SU-DHL-6 (cell line): ENCODE data around the gene BRIP1.

Source experiments
- H2AFZ ChIP-seq: fragments of 200-600 bp; sonication (generic); 2 replicates; pipeline ENCODE4 v1.6.1; 2014; ENCODE audit warnings: low read depth, mild to moderate bottlenecking, moderate library complexity, mixed read lengths, antibody characterized with exemption, low read length; ENCODE audit not compliant: severe bottlenecking
- H3F3A ChIP-seq: fragments of 200-600 bp; shearing (Covaris generic); 2 replicates; pipeline ENCODE4 v1.6.0; 2016; ENCODE audit warnings: antibody characterized with exemption, mild to moderate bottlenecking; ENCODE audit not compliant: insufficient read depth
- H3K27ac ChIP-seq: fragments of 200-600 bp; sonication (generic); 2 replicates; pipeline ENCODE4 v1.5.1; 2016; ENCODE audit warnings: low read depth, mild to moderate bottlenecking, low read length, moderate library complexity, mixed read lengths
- H3K27me3 ChIP-seq: fragments of 200-600 bp; sonication (generic), shearing (Covaris generic); 2 replicates; pipeline ENCODE4 v1.6.0; 2014; ENCODE audit warnings: mild to moderate bottlenecking, low read length
- H3K36me3 ChIP-seq: fragments of 200-600 bp; sonication (generic); 2 replicates; pipeline ENCODE4 v1.6.1; 2014; ENCODE audit warnings: mild to moderate bottlenecking, low read length, mixed read lengths
- H3K4me2 ChIP-seq: fragments of 300-600, 200-600 bp; shearing (Covaris generic), sonication (generic); 2 replicates; pipeline ENCODE4 v1.6.0; 2014; ENCODE audit warnings: low read length, low read depth, mild to moderate bottlenecking; ENCODE audit not compliant: poor library complexity, severe bottlenecking
- H3K4me3 ChIP-seq: fragments of 200-600 bp; sonication (generic); 2 replicates; pipeline ENCODE4 v1.5.1; 2014; ENCODE audit warnings: antibody characterized with exemption, low read length, mild to moderate bottlenecking, mixed read lengths; ENCODE audit not compliant: insufficient read depth, poor library complexity, severe bottlenecking
- H3K79me2 ChIP-seq: fragments of 200-600 bp; sonication (generic); 2 replicates; pipeline ENCODE4 v1.6.1; 2014; ENCODE audit warnings: mild to moderate bottlenecking, low read length, moderate library complexity; ENCODE audit not compliant: insufficient read depth
- H3K9ac ChIP-seq: fragments of 200-600 bp; sonication (generic); 2 replicates; pipeline ENCODE4 v1.7.0; 2014; ENCODE audit warnings: mild to moderate bottlenecking, low read length
- H3K9me2 ChIP-seq: fragments of 200-600 bp; sonication (generic); replicated peaks from 2 replicates; pipeline ENCODE4 v1.6.1; 2014; ENCODE audit warnings: low read length; ENCODE audit not compliant: insufficient read depth
- H3K9me3 ChIP-seq: fragments of 200-600 bp; sonication (generic); 2 replicates; pipeline ENCODE4 v1.6.1; 2014; ENCODE audit warnings: low read length, mixed read lengths; ENCODE audit not compliant: insufficient read depth
- H4K20me1 ChIP-seq: fragments of 200-600 bp; sonication (generic); 2 replicates; pipeline ENCODE4 v1.6.1; 2014; ENCODE audit warnings: low read depth, mild to moderate bottlenecking, antibody characterized with exemption, low read length, moderate library complexity, mixed read lengths
- EZH2phosphoT487 ChIP-seq: fragments of 200-600 bp; sonication (generic), shearing (Covaris generic); conservative IDR thresholded peaks from 2 replicates; pipeline ENCODE4 v1.6.1; 2018; ENCODE audit warnings: mild to moderate bottlenecking, antibody characterized with exemption, low read length, moderate library complexity, mixed read lengths
- TF ChIP-seq, protein P1 (sequence below): fragments of 200-600 bp; sonication (generic); IDR thresholded peaks from one replicate; pipeline ENCODE4 v1.5.1; 2017; ENCODE audit warnings: antibody characterized with exemption, mild to moderate bottlenecking, low read length, moderate library complexity; ENCODE audit not compliant: insufficient read depth, poor library complexity, severe bottlenecking

Gene BRIP1

DNA sequence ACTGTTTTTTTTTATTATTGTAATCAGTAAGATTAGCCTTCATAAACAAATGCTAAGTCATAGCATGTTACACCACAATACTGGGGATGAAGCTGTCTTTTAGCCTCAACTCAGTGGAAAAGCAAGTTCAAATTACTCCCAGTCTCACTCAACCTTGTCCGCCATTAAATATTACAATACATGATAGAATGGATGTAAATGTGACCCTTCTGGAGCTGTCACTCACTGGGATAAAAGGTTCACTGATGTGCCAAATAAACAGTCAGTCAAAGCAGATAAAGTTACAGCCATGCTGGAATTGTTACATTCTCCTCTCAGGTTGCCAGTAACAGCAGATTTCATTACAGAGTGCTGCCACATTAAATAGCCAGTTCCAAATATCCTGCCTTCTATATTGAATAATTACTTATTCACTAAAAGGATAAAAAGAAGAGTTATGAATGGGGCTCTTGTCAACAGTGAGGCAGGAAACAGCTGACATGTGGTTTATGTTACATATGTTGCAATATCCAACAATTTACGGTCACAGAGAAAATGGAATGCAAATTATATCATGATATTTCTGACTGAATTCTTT is 53.4 kb downstream of the BRIP1 start:
- Histone ChIP-seq H2AFZ (no peak overlapping the region), H3K27ac (no peak overlapping the region), H3K4me2 (no peak overlapping the region), H3F3A (no peaks in the 10 kb centered on the region; the same call in 1 of the 2 replicates), H3K9me2 (no peaks in the 10 kb centered on the region), H3K9ac (no peak overlapping the region), H3K4me3 (no peak overlapping the region), H3K9me3 (no peaks in the 10 kb centered on the region), H4K20me1 (no peaks in the 10 kb centered on the region; the same call in 1 of the 2 replicates), H3K36me3 (peaks cover 47% of the 10 kb centered on the region; the same call in 1 of the 2 replicates), H3K79me2 (no peaks in the 10 kb centered on the region; the same call in 1 of the 2 replicates), H3K27me3 (no peaks in the 10 kb centered on the region)
- TF ChIP-seq, protein P1, sequence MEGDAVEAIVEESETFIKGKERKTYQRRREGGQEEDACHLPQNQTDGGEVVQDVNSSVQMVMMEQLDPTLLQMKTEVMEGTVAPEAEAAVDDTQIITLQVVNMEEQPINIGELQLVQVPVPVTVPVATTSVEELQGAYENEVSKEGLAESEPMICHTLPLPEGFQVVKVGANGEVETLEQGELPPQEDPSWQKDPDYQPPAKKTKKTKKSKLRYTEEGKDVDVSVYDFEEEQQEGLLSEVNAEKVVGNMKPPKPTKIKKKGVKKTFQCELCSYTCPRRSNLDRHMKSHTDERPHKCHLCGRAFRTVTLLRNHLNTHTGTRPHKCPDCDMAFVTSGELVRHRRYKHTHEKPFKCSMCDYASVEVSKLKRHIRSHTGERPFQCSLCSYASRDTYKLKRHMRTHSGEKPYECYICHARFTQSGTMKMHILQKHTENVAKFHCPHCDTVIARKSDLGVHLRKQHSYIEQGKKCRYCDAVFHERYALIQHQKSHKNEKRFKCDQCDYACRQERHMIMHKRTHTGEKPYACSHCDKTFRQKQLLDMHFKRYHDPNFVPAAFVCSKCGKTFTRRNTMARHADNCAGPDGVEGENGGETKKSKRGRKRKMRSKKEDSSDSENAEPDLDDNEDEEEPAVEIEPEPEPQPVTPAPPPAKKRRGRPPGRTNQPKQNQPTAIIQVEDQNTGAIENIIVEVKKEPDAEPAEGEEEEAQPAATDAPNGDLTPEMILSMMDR = no peak
- TF ChIP-seq EZH2phosphoT487 = no peak

DNA sequence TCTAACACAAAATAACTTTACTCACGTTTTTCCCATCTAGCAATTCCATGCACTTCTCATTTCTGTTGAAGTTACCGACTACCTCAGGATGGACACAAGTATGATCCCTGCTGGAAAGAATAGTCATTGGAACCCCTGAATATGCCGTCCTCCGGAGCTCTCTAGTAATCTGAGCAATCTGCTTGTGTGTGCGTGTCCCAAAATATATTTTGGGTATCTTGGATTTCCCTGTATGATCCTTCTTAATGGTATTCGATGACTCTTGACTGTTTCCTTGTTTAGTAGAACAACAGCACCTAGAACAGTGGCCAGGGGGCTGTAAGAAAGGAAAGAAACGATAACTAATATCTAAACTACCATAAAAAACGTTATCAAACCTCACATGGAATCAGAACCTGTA is 54.9 kb downstream of the BRIP1 start:
- Histone ChIP-seq H4K20me1 (no peaks in the 10 kb centered on the region; the same call in 1 of the 2 replicates), H3K9ac (no peak overlapping the region), H3F3A (no peaks in the 10 kb centered on the region; the same call in 1 of the 2 replicates), H3K27me3 (no peaks in the 10 kb centered on the region), H3K9me3 (no peaks in the 10 kb centered on the region), H3K27ac (no peak overlapping the region), H3K9me2 (no peaks in the 10 kb centered on the region), H3K79me2 (no peaks in the 10 kb centered on the region; the same call in 1 of the 2 replicates), H3K4me2 (no peak overlapping the region), H2AFZ (no peak overlapping the region), H3K36me3 (peaks cover 39% of the 10 kb centered on the region; the same call in 1 of the 2 replicates), H3K4me3 (no peak overlapping the region)
- no peak for TF ChIP-seq EZH2phosphoT487
- TF ChIP-seq, protein P1 = no peak

DNA sequence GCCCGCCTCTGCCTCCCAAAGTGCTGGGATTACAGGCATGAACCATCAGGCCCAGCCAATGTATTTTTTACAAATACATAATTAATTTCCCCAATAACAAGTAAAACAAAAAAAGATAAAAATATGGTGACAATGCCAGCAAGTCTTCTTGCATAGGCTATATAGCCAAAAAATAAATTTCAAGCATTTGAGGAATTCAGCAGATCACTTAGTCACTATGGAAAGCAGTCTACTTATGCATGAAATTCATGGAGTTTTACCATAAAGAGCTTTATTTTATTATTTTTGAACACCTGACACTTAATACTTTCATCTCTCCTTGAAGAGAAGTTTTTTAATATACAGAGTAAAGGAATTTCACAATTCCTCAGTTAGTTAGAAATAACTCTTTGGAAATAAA is 56.4 kb downstream of the BRIP1 start:
- no peaks in the 10 kb centered on the region; the same call in 1 of the 2 replicates for H4K20me1 ChIP-seq
- H3K36me3 ChIP-seq = peaks cover 35% of the 10 kb centered on the region; the same call in 1 of the 2 replicates
- no peaks in the 10 kb centered on the region for H3K27me3 ChIP-seq
- H3K9ac ChIP-seq = no peak overlapping the region
- H3K79me2 ChIP-seq = no peaks in the 10 kb centered on the region; the same call in 1 of the 2 replicates
- H3K9me3 ChIP-seq = no peaks in the 10 kb centered on the region
- no peak overlapping the region for H3K4me2 ChIP-seq
- H3F3A ChIP-seq = no peaks in the 10 kb centered on the region; the same call in 1 of the 2 replicates
- TF ChIP-seq EZH2phosphoT487 = no peak
- TF ChIP-seq, protein P1 = no peak
- H3K9me2 ChIP-seq = no peaks in the 10 kb centered on the region
- no peak overlapping the region for H3K4me3 ChIP-seq
- H3K27ac ChIP-seq = no peak overlapping the region
- no peak overlapping the region for H2AFZ ChIP-seq
